ENCODE data around the gene MRPS10. TPM values are rescaled to one million over a fixed set of nuclear protein-coding genes. Genes with fewer than 3 reads are reported as not detected.
"Not testable (repeated sequence)": the region's sequence is repeated elsewhere in the genome, so short reads cannot be mapped to it uniquely, and the experiment has no call there.

Gene MRPS10
- total RNA-seq, 2 experiments from 2014 or later = 38.6 to 40.3 TPM

- ChIA-PET POLR2A (interaction anchor here (0.6 kb wide), 1 partner anchor 187 kb away, joined by 3 read pairs; no protein-coding TSS in a partner anchor), CTCF (interaction anchor here (1.0 to 1.1 kb wide), 2 partner anchors 17 to 362 kb away, joined by 3 to 4 read pairs; no protein-coding TSS in a partner anchor)
- Mint-ChIP-seq H3K36me3 (no peaks in the 10 kb centered on the region), H3K4me1 (ENCODE audit: low read depth) (no peaks in the 10 kb centered on the region), H3K4me3 (no peak overlapping the region), H3K27me3 (no peaks in the 10 kb centered on the region), H3K27ac (no peak overlapping the region), H3K9me3 (no peaks in the 10 kb centered on the region)
- DNase-seq = no peak
- intact Hi-C loops (cut with micrococcal nuclease) = no loop called here
Measured at GRCh38 chr6:42185597-42185996, 32.1 kb downstream of the MRPS10 start.

- intact Hi-C loops (cut with micrococcal nuclease) = no loop called here
- Mint-ChIP-seq H3K27me3 (peaks cover 2% of the 10 kb centered on the region), H3K36me3 (no peaks in the 10 kb centered on the region), H3K4me1 (ENCODE audit: low read depth) (peaks cover 5% of the 10 kb centered on the region), H3K4me3 (no peak overlapping the region), H3K9me3 (no peaks in the 10 kb centered on the region), H3K27ac (no peak overlapping the region)
- ChIA-PET CTCF (interaction anchor here (1.1 kb wide), 1 partner anchor 363 kb away, joined by 4 read pairs; no protein-coding TSS in a partner anchor), POLR2A (no interaction called here)
- no peak for DNase-seq
Measured at GRCh38 chr6:42184475-42184874, 33.2 kb downstream of the MRPS10 start.

DNA sequence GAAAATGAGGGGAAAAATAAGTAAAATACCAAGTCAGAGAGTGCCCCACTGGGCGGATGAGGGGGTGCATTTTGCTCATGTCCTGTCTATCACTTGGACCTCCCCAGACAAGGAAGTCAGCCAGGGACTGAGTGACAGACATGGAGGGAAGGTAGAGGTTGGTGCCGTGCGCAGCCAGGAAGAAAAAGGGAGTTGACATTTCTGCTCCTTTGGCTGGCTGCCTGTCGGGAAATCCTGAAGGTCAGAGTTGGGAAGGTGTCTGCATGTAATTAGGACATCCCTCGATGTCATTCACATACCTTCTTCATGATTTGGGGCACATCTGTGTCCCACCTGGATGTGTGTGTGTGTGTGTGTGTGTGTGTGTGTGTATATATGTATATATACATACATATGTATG, 35.6 kb downstream of the MRPS10 start:
- Mint-ChIP-seq H3K27ac (no peak overlapping the region), H3K27me3 (peaks cover 2% of the 10 kb centered on the region), H3K4me1 (ENCODE audit: low read depth) (peaks cover 5% of the 10 kb centered on the region), H3K4me3 (no peak overlapping the region), H3K36me3 (no peaks in the 10 kb centered on the region), H3K9me3 (no peaks in the 10 kb centered on the region)
- CTCF ChIA-PET = no interaction called here
- intact Hi-C loops (cut with micrococcal nuclease) = no loop called here
- POLR2A ChIA-PET = interaction anchor here (0.6 kb wide), 1 partner anchor 276 kb away, joined by 3 read pairs; no protein-coding TSS in a partner anchor
- no peak for DNase-seq

DNA sequence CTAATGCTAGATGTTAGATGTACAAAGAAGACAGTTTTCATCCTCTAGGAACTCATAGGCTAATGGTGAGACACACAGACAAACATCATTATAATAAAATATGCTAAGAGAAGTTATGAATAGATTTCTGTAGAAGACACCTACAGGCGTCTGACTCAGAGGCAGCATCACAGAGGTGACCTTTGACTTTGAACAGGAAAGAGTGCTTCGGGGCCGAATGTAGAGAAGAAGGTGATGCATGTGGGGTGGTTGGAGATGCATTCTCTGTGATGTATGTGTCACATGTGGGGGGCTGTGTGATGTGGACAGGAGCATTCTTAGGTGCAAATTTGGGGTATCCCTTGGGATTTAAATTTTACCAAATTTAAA, 37.7 kb downstream of the MRPS10 start:
- no peak overlapping the region for H3K4me3 Mint-ChIP-seq
- peak; percentile 49 for DNase-seq
- ChIA-PET CTCF (interaction anchor here (1.3 kb wide), 1 partner anchor 76 kb away, joined by 3 read pairs; no protein-coding TSS in a partner anchor), POLR2A (interaction anchor here (0.7 kb wide), 1 partner anchor 8 kb away, joined by 3 read pairs; no protein-coding TSS in a partner anchor)
- no peaks in the 10 kb centered on the region for H3K9me3 Mint-ChIP-seq
- peaks cover 2% of the 10 kb centered on the region for H3K27me3 Mint-ChIP-seq
- peaks cover 5% of the 10 kb centered on the region for H3K4me1 Mint-ChIP-seq (ENCODE audit: low read depth)
- H3K27ac Mint-ChIP-seq = no peak overlapping the region
- no peaks in the 10 kb centered on the region for H3K36me3 Mint-ChIP-seq
- intact Hi-C loops (cut with micrococcal nuclease) = no loop called here

DNA sequence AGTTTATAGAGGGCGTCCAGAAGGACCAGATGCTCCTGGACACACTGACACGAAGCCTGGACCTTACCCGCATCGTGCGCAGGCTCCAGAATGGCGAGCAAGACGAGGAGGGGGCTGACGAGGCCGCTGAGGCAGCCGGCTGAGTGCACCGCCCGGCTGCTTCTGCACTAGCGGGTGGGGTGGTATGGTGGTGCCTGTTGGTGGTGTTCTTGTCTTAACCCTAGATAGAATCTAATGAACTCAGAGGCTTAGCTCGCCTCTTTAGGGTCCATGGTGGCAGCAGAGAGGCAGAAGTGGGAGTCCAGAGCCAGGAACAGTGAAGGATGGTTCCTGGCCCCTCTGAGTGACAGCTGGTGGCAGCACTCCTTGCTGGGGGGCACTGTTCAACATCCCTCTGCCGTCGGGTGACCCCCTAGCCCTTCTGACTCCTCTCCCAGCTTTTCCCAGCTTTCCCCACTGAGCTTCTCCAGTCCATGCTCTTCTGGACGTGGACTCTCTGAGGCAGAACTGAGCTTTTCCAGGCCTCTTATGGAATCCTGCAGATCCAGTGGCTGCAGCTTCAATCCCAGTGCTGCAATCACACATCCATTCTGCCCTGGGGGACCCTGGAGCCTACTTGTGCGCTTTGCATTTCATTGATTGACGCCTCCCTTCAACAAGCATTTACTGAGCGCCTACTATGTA, 38.3 kb downstream of the MRPS10 start:
- DNase-seq = no peak
- Mint-ChIP-seq H3K36me3 (no peaks in the 10 kb centered on the region), H3K9me3 (no peaks in the 10 kb centered on the region), H3K4me1 (ENCODE audit: low read depth) (peaks cover 5% of the 10 kb centered on the region), H3K27me3 (peaks cover 2% of the 10 kb centered on the region), H3K4me3 (no peak overlapping the region), H3K27ac (no peak overlapping the region)
- POLR2A ChIA-PET = interaction anchor here (0.7 kb wide), 1 partner anchor 8 kb away, joined by 3 read pairs; no protein-coding TSS in a partner anchor
- CTCF ChIA-PET = interaction anchor here (1.3 kb wide), 2 partner anchors 75 to 368 kb away, joined by 3 read pairs; no protein-coding TSS in a partner anchor
- intact Hi-C loops (cut with micrococcal nuclease) = no loop called here

- peak; percentile 22 for DNase-seq
- no peak overlapping the region for H3K4me3 Mint-ChIP-seq
- POLR2A ChIA-PET = no interaction called here
- CTCF ChIA-PET = interaction anchor here (0.9 to 1.6 kb wide), 4 partner anchors 8 to 369 kb away, joined by 3 read pairs; no protein-coding TSS in a partner anchor
- intact Hi-C loops (cut with micrococcal nuclease) = no loop called here
- peaks cover 5% of the 10 kb centered on the region for H3K4me1 Mint-ChIP-seq (ENCODE audit: low read depth)
- H3K27me3 Mint-ChIP-seq = peaks cover 2% of the 10 kb centered on the region
- H3K36me3 Mint-ChIP-seq = no peaks in the 10 kb centered on the region
- H3K27ac Mint-ChIP-seq = no peak overlapping the region
- no peaks in the 10 kb centered on the region for H3K9me3 Mint-ChIP-seq
Measured at GRCh38 chr6:42177514-42178364, 39.9 kb downstream of the MRPS10 start.

- Mint-ChIP-seq H3K27me3 (peaks cover 2% of the 10 kb centered on the region), H3K36me3 (no peaks in the 10 kb centered on the region), H3K9me3 (no peaks in the 10 kb centered on the region), H3K4me1 (ENCODE audit: low read depth) (peaks cover 5% of the 10 kb centered on the region), H3K4me3 (no peak overlapping the region), H3K27ac (no peak overlapping the region)
- ChIA-PET POLR2A (no interaction called here), CTCF (interaction anchor here (1.6 kb wide), 1 partner anchor 40 kb away, joined by 3 read pairs; no protein-coding TSS in a partner anchor)
- intact Hi-C loops (cut with micrococcal nuclease) = no loop called here
- no peak for DNase-seq
Measured at GRCh38 chr6:42176981-42177380, 40.7 kb downstream of the MRPS10 start.

DNA sequence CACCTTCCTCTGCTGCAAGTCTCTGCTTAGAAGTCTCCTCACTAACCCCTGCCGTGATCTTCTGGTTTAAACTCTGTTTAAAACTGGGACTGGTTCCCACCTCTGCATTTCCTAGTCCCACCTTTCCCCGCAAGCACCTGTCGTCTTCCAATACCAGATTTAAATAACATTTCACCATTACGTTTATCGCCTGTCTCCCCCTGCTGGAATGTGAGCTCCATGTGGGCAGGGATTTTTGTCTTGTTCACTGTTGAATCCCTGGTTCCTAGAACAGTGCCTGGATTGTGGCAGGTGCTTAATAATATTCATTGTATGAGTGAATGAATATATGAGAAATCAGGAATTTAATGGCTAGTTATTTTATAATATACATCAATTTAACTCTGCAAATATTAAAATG, 41.8 kb downstream of the MRPS10 start:
- intact Hi-C loops (cut with micrococcal nuclease) = no loop called here
- Mint-ChIP-seq H3K27ac (no peak overlapping the region), H3K27me3 (peaks cover 2% of the 10 kb centered on the region), H3K9me3 (no peaks in the 10 kb centered on the region), H3K36me3 (no peaks in the 10 kb centered on the region), H3K4me3 (no peak overlapping the region), H3K4me1 (ENCODE audit: low read depth) (peaks cover 5% of the 10 kb centered on the region)
- POLR2A ChIA-PET = no interaction called here
- CTCF ChIA-PET = interaction anchor here (0.7 to 1.6 kb wide), 3 partner anchors 19 to 71 kb away, joined by 3 read pairs; no protein-coding TSS in a partner anchor
- DNase-seq = no peak

DNA sequence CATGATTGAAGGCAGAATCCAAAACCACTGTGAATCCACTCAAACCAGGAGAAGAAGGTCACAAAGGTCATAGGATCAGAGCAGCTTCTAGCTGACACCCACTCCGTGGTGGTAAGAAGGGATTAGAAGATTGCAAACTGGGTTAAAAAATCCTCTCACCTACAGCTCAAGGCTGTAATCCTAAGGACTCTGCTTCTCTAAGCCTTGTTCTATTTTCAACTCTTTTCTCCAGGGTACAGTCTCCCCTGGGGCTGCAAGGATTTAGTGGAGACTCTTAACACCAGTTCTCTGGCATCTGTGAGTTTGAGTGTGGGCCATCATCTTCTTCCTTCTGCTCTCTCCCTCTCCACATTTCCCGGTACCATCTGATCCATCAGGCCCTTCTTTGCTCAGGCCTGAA, 44.6 kb downstream of the MRPS10 start, which contains the start of gene GUCA1A:
Gene GUCA1A, plus strand, starts transcription at position 264 of the 400 bp plus-strand sequence. CDS start 250 bp downstream, outside the sequence.
- intact Hi-C loops (cut with micrococcal nuclease) = no loop called here
- Mint-ChIP-seq H3K9me3 (no peaks in the 10 kb centered on the region), H3K27ac (no peak within 1 kb of the TSS), H3K27me3 (no peaks in the 10 kb centered on the region), H3K4me1 (ENCODE audit: low read depth) (no peaks in the 10 kb centered on the region), H3K4me3 (no peak within 1 kb of the TSS), H3K36me3 (no peaks in the 10 kb centered on the region)
- ChIA-PET POLR2A (interaction anchor here (0.5 kb wide), 1 partner anchor 310 kb away, joined by 6 read pairs; no protein-coding TSS in a partner anchor), CTCF (interaction anchor here (1.4 kb wide), 1 partner anchor 41 kb away, joined by 4 read pairs; no protein-coding TSS in a partner anchor)
- no peak for DNase-seq

DNA sequence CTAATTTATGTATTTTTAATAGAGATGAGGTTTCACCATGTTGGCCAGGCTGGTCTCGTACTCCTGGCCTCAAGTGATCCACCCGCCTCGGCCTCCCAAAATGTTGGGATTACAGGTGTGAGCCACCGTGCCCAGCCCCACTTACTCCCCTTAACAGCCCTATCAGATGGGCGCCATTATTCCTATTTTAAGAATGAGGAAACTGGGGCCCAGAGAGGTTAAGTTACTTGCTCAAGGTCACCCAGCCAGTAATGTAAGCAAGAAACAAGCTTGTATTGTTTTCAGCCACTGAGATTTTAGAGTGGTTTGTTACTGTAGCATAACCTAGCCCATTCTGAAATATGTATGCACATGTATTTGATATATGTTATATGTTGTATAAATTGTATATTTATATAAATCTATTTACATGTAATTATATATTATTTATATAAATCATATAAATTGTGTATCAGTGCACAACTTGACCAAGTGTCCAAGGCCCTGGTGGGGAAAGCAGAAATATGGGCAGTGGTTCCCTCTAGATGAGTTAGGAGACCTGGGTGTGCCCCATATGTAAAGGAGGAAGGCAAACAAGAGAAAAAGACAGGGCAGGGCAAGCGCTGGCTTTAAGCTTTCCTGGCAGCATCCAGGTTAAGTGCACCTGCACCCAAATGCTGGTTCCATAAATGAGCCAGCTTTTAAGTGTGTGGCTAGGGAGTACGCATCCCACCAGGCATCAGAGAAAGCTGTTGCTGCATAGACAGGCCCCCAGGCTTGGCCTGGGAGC, 45.7 kb downstream of the MRPS10 start:
- POLR2A ChIA-PET = interaction anchor here (0.5 kb wide), 1 partner anchor 309 kb away, joined by 6 read pairs; no protein-coding TSS in a partner anchor
- Mint-ChIP-seq H3K4me3 (no peak overlapping the region), H3K4me1 (ENCODE audit: low read depth) (no peaks in the 10 kb centered on the region), H3K27me3 (no peaks in the 10 kb centered on the region), H3K9me3 (no peaks in the 10 kb centered on the region), H3K36me3 (no peaks in the 10 kb centered on the region), H3K27ac (no peak overlapping the region)
- intact Hi-C loops (cut with micrococcal nuclease) = no loop called here
- CTCF ChIA-PET = interaction anchor here (1.4 kb wide), 1 partner anchor 43 kb away, joined by 4 read pairs; no protein-coding TSS in a partner anchor
- DNase-seq = no peak

GRCh38 chr6:42169780-42170179, 47.9 kb downstream of the MRPS10 start:
- CTCF ChIA-PET = interaction anchor here (1.0 to 4.1 kb wide), 4 partner anchors 9 to 96 kb away, joined by 3 to 23 read pairs (median 10); no protein-coding TSS in a partner anchor
- H3K9me3 Mint-ChIP-seq; H3K36me3 Mint-ChIP-seq; intact Hi-C loops (cut with micrococcal nuclease); POLR2A ChIA-PET; H3K27ac Mint-ChIP-seq; H3K27me3 Mint-ChIP-seq; H3K4me1 Mint-ChIP-seq (ENCODE audit: low read depth); DNase-seq; H3K4me3 Mint-ChIP-seq: not testable (repeated sequence)
